Dermis microvascular lymphatic vessel endothelial cell (primary cell): Measurements from ENCODE around the gene ATP11A. TPM values are rescaled to one million over a fixed set of nuclear protein-coding genes. Genes with fewer than 3 reads are reported as not detected.

ENCODE experiments used
- DNase-seq, 2 donors: peaks; one replicate each; pipeline versions ENCODE4 v3.0.0 to v3.0.0-alpha.2; 2010; ENCODE audit warnings: low read depth in 2 of 2
- total RNA-seq: library from RNA; depleted of rRNA; stranded (reverse); fragments of >200 nt; gene quantifications from 2 replicates; pipeline ENCODE4 v1.2.1, GENCODE V29; 2014

ATP11A gene
- total RNA-seq, 1 donor from 2014 or later = 11.2 TPM

DNA sequence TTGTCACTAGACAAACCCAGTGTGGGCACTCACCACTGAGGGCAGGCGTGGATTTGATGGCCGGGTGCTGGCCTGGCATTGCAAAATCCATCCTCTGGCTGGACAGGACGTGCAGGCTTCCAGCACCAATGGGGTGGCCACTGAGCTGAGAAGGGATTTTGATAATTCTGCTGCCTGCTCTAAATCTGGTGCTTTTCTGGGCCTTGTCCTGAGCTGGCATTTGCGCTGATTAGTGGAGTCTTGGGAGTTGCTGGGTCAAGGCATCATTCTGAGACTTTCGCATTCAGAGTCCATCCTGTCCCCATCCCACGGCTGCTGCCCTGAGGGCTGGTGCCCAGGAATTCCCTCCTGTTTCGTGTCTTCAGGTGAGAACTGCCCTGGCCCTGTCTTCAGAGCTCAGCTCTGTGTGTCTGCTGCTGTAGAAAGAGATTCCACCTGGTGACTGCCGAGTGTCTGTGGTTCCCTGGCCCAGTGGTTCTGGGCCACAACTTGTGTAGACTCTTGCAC is 213.3 kb downstream of the ATP11A start:
- DNase-seq = no peak

DNA sequence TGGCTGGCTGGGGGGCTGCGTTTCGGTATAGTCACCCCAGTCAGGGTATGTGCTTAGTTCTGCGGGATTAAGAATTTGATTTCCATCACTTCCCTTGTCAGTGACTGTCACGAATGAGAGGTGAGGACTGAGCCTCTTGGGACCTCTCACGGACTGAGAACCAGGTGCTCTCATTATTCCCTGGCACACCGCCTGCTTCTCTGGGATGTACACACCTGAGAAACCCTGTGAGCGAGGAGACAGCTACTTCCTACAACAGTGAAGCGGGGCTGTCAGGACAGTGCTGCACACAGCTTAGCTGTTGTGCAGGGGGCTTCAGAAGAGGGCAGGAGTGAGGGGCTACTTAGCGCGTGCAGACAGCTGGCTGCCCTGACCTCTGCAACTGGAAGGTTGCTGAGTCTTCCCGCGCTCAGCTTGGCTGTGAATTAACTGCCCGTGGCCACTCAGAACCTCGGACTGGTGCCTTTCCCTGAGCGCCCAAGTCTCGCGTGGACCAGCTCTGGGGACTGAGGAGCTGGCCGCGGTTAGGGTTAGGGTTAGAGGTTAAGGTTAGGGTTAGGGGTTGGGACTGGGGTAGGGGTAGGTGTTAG is 213.9 kb downstream of the ATP11A start:
- DNase-seq = no peak

DNA sequence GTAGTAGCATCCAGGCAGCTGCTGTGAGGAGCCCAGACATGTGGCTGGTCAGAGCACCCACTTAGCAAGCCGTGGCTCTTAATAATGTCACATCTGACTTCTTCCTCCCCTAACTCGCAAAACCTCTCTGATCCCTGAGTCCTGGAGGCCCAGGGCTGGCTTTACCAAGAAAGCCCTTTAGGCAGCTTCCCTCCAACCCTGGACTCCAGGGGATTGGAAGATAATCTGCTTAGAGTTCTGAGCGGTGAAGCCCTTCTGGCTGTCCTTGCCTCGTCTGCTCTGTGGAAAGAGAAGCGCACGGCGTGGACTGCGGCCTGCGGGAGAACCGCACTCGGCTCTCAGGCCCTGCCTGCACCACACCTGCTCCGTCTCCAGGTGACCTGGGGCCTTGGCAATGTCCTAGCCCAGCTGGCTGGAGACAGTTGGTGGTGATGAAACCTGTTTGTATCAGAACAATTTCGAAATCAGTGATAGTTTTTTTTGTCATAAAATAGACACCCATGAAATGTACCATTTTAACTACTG is 214.7 kb downstream of the ATP11A start:
- no peak for DNase-seq

DNA sequence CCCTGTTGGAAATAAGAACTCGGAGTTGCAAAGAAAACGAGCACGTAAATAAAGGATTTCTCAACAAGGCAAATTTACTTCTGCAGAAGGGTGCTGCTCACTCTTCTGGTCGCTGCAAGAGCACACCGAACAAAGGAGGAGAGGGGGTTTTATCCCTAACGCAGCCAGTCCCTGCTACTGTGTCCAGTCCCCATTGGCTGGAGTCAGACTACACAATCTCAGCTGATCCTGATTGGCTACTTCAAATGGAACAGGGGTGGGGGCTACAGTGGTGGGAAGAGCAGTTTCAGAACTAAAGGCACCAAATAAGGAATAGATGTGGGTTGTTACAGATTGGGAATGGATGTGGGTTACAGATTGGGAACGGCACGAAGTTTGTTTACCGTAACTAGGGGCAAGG is 215.2 kb downstream of the ATP11A start:
- no peak for DNase-seq

DNA sequence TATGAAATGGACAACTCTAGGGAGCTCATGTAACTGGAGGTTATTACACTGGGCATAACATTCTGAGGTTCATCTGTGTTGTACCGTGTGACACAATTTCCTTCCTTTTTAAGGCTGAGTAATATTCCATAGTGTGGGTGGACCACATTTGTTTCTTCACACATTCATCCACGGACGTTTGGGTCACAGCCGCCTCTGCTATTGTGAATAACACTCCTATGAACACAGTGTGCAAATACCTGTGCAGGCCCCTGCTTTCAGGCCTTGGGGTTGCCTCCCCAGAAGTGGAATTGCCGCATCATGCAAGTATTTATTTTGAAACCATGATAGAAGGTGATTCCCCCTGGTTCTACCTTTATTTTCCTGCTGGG is 215.8 kb downstream of the ATP11A start:
- no peak for DNase-seq

DNA sequence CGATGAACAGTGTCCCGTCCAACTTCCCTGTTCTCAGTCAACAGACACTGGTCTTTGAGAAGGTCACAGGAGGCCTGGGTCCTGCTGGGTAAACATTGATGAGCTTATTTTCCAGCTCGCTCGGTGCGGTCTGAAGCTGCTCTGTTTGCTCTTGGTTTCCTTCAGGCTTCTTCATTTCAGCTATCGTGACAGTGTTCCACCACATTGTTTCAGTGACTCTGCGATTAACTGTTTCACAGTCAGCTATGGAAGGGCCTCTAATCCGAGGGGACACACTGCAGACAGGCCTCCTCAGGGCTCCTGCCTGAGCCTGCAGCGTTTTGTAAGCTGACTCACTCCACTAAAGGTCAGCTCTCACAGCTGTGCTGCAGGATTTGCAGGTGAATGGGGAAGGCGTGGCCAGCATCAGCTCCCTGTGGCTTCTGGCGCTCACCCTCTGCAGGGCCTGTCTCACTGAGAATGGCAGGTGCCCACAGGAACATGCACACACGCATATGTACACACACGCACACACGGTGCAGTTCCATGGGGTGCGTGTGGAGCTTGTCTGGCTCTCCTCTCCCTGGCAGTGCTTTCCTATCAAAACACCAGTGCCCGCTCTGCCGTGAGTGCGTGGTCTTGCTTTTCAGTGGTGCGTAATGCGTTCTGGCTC is 216.3 kb downstream of the ATP11A start:
- no peak for DNase-seq

DNA sequence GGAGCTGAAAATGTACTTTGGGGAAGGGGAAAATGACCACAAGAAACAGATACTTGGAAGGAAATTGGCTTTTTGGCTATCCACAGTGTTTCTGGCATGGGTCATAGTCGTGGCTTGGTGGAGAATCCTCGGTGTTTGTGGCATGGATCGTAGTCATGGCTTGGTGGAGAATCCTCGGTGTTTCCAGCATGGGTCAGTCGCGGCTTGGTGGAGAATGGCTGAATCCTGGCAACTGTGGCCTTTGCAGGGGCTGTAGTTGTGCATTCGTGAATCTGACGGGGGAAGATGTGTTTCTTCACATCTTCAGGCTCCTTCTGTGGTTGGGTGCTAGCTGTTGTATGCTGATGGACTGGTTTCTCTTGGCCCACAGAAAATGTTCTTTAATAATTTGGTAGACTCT is 217.4 kb downstream of the ATP11A start:
- no peak for DNase-seq

DNA sequence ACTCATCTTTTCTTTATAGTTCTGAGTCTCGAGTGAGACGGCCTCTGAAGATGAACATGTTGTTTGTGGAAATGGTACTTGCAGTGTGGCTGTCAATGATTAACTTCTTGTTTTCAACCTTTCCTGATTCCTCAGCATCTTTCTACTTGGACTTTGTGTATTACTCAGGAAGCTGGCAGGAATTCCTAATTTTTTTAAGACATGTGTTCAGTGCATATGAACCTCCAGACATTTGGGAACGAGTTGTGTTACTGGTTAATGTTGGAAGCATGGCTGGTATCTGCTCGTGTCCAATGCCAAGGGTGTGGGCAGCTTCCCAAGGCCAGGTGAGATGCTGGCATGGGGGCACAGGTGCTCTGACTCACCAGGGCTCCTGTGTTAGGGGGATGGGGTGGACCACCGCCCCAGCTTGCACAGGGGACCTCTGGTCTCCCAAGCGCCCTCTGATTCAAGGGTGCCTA is 218.1 kb downstream of the ATP11A start:
- DNase-seq = no peak

GRCh38 chr13:112908342-112908741 is 218.5 kb downstream of the ATP11A start:
- no peak for DNase-seq

GRCh38 chr13:112910016-112910415 is 220.2 kb downstream of the ATP11A start:
- no peak for DNase-seq

GRCh38 chr13:112910616-112911280 is 220.9 kb downstream of the ATP11A start:
- DNase-seq = no peak

- DNase-seq = no peak
Measured at GRCh38 chr13:112911285-112911701, 221.5 kb downstream of the ATP11A start.

DNA sequence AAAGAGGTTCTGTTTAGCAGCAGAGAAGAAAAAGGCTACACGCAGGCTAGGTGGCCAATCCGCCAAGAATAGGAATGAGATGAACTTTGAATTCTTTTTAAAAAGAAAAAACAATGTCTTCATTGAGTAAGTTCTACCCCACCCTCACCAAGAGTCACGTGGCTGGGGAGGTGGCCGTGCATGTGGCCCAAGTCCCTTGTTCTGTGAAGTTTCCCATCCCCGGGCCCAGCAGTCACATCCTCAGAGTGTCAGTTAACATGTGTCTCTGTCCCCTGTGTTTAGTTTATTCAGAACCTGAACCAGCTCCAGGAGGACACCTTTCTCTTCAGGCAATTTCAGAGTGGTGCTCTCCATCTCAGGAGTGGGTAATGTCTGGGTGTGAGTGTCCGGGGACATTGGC is 222.0 kb downstream of the ATP11A start:
- no peak for DNase-seq

DNA sequence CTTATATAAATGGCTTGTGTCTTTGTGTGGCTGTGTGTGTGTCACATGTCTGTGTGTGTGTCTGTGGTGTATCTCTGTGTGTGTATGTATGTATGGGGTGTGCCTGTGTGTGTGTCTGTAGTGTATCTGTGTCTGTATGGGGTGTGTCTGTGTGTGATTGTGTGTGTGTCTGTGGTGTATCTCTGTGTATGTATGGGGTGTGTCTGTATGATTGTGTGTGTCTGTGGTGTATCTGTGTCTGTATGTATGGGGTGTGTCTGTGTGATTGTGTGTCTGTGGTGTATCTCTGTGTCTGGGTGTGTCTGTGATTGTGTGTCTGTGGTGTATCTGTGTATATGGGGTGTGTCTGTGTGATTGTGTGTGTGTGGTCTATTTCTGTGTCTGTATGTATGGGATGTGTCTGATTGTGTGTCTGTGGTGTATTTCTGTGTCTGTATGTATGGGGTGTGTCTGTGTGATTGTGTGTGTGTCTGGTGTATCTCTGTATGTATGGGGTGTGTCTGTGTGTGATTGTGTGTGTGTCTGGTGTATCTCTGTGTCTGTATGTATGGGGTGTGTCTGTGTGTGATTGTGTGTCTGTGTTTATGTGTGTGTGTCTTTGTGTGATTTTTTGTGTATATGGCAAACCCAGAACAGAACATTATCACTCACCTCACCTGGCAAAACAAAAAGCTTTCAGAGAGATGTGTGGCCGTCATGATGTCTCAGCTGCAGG is 223.0 kb downstream of the ATP11A start:
- DNase-seq = no peak

DNA sequence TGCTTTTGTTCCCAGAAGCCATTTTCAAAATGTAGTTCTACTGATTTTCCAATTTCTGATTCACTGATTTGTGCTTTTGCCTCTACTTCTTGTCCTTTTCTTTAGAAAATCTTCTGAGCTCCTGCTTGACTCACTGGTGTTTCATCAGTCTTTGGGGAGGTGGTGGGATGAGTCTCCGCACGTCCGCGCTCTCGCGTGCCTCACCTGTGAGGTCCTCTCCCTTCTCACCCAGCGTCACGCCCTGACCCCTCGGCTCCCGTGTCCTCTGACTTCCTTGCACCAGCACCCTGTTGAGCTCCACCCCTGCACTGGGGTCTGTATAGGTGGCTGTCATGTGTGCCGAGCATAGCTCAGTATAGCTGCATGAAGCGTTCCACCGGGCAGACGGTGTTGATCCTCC is 226.5 kb downstream of the ATP11A start:
- no peak for DNase-seq

DNA sequence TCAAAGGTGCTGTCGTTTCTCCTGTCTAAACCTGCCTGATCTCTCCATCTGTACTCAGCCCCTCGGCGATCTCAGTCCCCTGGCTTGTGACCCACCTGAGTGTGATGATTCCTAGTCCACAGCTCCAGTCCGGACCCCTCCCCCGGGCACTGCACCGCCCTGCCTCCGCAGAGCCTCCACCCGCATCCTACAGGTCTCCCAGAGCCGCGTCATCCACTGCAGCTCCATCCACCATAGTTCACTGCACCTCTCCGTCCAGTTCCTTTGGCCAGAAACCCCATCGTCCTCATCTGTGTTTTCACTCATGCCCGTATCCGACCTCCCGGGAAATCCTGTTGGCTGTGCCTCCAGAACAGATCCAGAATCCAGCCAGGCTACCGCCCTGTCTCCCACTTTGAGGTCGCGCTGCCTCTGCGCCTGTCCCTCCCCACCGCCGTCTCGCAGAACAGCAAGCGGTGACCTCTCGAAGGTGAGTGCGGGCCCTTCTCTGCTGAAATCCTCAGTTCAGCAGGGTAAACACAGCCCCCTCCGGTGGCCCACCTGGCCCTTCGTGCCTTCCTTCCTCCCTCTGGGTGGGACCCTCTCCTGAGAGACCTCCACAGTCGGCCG is 227.3 kb downstream of the ATP11A start:
- no peak for DNase-seq

DNA sequence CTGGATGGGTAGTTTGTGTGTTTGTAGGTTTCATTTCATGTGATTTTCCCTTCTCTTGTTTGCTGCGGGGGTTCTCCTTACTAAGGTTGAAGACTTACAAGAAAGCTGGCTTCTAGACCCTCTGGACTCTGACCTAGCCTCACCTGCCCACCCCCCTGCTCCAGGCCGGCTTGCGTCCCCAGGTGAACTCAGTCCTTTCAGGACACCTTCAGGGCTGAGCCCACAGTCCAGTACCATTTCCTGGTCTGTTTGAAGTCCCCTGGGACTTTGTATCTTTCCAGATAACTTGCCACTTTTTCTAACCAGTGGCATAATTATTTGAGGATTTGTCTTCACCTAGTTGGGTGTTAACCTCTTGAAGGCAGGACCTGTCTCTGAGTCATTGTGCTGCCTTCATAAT is 227.9 kb downstream of the ATP11A start:
- DNase-seq = no peak

DNA sequence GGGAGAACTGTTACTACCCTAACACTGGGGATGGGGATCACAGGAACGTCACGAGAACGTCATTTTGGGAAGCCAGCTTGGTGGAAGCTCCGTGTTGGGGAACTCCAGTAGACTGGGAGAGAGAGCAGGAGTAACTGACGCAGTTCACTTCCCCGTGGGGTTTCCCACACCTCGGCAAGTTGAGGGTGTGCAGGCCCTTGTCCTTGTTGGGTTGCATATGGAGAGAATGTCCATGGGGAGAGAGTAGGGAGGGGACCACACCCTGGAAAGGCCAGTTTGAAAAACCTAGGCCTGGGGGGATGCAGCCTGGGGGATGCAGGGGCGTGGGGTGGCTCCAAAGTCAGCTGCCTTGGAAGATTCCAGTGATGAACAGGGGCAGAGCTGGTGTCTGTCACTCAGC is 228.4 kb downstream of the ATP11A start:
- DNase-seq = no peak

DNA sequence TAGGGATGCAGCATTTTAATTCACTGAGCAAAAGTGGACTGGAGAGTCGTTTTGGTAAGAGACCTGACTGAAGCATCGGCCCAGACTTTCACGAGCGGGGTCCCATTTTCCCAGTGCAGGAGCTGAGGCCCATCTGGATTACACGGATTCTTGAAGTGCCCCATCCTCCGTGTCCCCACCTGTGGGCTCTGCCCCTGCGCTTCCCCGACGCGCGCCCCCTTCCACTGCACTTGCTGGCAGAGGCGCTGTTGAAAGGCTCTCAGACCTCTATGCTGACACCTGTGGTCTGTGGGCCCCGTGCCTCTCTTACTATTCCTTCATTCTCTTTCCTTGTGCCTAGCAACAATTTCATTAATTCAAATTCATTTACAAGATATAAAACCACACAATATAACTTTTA is 228.9 kb downstream of the ATP11A start:
- DNase-seq = no peak

- DNase-seq = no peak
Measured at GRCh38 chr13:112923962-112924361, 234.1 kb downstream of the ATP11A start.

- no peak for DNase-seq
Measured at GRCh38 chr13:112924365-112924764, 234.5 kb downstream of the ATP11A start.

DNA sequence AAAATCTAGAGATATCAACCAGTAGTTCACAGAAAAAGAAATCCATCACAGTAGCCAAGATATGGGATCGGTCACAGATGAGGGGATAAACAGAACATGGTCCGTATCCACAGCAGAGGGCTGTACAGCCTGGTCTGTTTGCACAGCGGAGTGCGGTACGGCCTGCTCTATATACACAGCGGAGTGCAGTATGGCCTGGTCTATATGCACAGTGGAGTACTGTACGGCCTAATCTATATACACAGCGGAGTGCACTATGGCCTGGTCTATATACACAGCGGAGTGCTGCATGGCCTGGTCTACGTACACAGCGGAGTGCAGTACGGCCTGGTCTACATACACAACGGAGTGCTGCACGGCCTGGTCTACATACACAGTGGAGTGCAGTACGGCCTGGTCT is 236.2 kb downstream of the ATP11A start:
- DNase-seq = no peak
